Mucosa of gallbladder (tissue), 1 donor: ENCODE measurements around the gene SLC40A1. TPM values are rescaled to one million over a fixed set of nuclear protein-coding genes. Genes with fewer than 3 reads are reported as not detected.

Source experiments
- DNase-seq: peaks from one replicate; pipeline ENCODE4 v3.0.0-alpha.2; 2020; ENCODE audit warnings: low spot score
- total RNA-seq: library from RNA; stranded (reverse); gene quantifications from one replicate; pipeline ENCODE4 v1.2.1, GENCODE V29; 2021
- donor health status: DM: no; HTN: no; CAD: no.

SLC40A1 gene
- total RNA-seq, 1 donor from 2014 or later: 271 TPM

GRCh38 chr2:189541591-189541990 is 39.0 kb downstream of the SLC40A1 start:
- no peak for DNase-seq

DNA sequence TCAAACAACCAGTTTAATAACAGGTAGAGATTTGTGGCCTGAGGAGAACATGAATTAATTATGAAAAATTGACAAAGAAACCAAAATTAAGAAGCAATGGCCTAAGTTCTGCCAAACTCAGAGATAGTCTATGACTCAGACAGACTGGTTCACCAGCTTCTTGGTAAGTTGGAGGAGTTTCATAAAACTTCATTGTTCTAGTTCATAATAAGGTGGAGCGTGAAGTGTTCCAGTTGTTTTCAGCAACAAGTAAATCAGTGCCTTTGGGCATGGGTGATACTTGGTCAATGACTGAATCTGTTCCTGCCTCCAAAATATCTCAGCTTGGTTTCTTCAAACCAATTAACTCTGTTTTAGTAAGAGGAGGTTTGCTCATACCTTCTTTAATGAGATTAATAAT is 40.0 kb downstream of the SLC40A1 start:
- no peak for DNase-seq

- no peak for DNase-seq
Observed at GRCh38 chr2:189538402-189538801, 42.2 kb downstream of the SLC40A1 start.

DNA sequence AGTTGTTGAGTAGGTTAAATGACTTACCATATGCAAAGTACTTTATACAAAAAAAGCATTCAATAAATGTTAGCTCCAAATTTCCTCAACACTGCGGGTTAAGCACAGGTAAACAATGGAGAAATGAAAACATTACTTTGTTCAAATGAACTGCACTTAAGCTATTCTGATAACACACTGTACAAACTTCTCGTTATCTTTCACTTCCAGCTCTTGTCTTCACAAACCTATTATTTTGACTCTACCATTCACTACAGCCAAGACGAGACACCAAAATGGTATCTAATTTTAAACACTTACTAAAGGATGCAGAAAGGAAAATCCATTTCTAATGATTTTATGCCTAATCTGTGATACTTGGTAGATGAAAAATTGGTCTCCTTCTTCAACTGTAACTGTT is 43.8 kb downstream of the SLC40A1 start:
- no peak for DNase-seq

GRCh38 chr2:189534854-189535832 is 45.4 kb downstream of the SLC40A1 start:
- no peak for DNase-seq

GRCh38 chr2:189533288-189534035 is 47.1 kb downstream of the SLC40A1 start:
- DNase-seq: peak; percentile 47

GRCh38 chr2:189530965-189531637 is 49.5 kb downstream of the SLC40A1 start:
- no peak for DNase-seq

GRCh38 chr2:189528617-189529016 is 52.0 kb downstream of the SLC40A1 start:
- no peak for DNase-seq

DNA sequence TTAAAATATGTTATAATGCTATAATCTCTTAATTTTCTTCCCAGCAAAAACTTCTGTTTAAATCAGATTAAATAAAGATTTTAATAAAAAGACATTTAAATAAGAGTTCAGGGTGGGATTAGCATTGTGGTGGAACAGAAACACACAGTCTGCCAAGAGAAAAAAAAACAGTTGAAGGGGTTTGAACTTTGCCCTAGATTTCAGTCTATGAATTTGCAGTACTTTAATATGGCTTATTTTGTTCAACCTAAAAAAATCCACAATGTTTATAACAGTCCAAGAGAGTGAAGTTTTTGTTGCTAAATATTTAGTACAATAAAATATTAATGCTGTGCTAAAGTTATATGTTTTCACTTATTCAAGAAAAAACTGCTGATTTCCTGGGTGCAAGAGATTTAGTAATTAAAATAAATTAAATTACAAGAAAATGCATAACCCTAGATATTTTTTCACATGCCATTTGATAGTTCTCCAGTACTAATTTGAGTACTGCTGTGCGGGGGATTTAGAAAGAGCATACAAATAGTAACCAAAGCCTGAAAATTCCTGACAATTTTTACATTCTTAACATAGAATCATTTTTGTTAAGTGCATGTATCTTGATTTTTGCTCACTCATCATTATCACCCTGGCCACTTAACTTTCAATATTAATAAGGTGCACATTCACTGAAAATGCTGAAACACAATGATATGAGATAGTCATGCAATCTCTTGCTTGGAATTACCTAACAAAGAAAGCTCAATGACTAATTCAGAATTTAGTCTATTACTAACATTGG is 52.6 kb downstream of the SLC40A1 start:
- no peak for DNase-seq

DNA sequence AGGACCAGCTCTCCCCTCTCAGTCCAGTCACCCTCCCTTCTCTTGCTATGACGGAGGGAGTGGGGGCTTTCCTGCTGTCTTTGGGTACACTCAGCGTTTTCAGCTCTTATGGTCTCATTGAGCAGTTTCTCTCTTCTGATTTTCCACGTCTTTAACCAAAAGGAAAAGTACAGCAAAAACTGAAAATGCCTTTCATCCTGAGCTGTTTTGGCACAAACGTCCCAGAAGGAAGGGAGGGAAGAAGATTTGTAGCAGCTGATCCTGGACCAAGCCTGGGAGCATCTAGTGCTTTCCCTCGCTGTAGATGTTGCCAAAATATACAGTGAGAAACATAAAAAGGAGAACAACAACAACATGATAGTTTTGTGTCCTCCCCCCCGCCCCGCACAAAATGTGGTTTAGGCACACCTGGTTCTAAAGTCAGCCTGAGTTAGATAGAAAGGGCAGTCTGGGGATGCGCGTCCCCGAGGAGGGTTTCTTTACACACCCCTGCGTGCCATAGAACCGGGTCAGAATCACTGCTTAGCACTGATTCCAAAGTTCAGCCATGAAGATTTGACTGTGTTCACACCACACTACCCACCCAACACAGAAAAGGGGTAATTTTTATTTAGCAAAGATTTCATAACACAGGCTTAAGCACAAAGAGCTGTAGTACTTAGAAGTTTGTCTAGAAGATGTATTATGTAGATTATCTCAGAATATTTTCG is 53.4 kb downstream of the SLC40A1 start:
- DNase-seq: no peak

- no peak for DNase-seq
Observed at GRCh38 chr2:189526241-189526640, 54.3 kb downstream of the SLC40A1 start.

DNA sequence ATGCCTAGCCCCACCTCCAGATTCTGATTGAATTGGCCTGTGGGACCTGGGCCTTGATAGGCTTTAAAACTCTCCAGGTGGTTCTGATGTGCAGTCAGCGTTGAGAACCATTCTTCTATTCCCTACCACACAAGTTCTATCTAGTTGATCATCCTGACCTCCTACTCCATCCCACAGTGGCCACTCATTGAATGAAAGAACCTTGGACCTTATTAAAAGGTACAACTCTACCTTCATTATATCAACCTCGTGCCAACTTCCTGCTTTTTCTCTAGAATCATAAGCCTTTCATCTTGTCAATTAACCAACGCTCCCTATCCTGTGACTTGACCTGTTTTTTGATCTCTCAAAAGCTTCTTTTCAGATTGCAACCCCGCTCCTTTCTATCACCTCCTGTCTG is 55.8 kb downstream of the SLC40A1 start:
- no peak for DNase-seq

DNA sequence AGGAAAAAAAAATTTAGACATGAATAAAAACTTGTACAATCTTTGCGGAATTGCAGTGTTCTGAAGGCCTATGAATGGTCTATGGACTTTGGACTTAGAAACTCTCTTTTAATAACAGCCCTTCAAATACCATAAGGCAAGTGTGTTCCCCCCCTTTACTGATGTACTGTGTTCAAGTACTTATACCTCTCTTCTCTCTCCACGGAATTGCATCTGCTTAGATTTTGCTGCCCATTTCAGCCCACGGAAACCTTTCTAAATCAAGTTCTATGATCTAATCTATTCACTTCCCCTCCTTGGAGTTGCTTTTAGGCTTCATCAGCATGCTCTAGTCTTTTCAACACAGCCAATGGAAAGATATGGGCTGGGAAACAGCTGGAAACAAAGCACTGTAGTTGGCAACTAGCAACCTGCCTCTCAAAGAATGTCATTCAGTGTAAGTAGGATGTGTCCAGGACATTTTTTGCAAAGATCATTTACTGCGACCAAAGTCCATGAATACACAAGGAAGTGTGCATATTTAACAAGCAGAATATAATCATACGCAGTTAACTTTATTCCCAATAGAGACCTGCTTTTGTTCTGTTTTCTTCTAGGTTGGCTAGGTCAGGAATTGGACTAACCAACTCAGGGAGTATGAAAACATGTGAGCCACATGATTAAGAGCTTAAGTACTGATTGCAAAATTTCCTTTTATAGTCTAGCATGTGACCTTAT is 58.0 kb downstream of the SLC40A1 start:
- peak; percentile 64 for DNase-seq

DNA sequence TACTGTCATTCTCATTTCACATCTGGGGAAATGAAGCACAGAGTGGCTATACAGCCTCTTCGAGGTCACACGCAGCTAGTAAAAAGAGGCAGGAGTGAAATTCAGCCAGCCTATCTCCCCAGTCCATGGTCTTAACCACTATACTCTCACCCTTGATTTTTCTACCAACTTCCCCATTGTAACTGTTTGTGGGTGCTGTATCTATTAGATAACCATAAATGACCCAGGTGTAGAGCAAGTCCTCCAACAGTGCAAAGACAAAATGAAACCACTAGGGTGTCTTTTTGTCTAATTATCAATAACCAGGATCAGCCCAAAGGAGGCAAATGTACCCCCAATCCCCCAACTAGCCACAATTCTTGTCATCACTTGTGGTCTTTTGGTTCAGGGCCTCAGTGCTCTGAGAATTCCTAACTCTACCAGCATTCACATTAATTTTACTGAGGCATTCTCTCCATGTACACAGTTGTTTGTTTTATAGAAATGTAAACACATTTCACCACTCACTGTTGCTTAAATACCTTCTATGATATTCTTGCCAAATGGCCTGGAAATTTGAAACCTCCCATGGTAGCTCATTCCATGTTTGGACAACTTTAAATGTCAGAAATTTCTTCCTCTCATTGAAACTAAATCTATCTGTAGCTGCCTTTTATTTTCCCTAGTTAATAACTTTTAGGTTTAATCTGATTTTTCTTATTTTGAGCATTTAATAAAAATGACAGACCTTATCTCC is 58.7 kb downstream of the SLC40A1 start:
- no peak for DNase-seq

GRCh38 chr2:189519631-189520387 is 60.8 kb downstream of the SLC40A1 start:
- DNase-seq: no peak

DNA sequence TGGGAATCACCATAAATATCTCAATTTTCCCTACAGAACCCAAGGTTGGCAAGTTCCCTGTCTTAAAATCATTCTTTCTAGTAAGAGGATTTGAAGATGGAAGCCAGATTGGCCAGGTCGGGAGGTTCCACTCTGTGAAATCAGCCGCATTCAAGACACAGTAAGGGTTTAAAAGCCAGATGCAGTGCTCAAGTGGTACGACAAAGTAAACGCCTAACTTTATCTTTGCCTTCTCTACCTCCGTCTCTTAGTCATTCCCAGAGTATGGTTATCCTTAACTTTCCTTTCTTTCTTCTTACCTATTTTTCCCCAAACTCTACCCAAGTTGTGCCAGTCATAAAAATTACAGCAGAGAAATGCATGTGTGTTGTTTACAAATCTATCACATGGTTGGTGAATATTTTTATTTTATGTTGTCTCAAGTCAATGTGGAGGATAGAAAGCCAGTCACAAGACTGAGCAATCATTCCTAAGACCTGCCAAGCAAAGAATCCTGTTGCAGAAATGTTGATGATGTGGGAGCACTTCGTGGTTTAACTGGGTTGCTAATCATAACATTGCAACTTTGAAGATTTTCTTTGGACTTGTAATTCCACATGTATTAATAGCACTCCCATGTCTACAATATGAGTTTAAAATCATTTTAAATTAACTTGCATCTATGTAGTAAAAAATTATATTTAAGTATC is 62.6 kb downstream of the SLC40A1 start:
- no peak for DNase-seq

- DNase-seq: no peak
Observed at GRCh38 chr2:189516546-189516945, 64.0 kb downstream of the SLC40A1 start.

DNA sequence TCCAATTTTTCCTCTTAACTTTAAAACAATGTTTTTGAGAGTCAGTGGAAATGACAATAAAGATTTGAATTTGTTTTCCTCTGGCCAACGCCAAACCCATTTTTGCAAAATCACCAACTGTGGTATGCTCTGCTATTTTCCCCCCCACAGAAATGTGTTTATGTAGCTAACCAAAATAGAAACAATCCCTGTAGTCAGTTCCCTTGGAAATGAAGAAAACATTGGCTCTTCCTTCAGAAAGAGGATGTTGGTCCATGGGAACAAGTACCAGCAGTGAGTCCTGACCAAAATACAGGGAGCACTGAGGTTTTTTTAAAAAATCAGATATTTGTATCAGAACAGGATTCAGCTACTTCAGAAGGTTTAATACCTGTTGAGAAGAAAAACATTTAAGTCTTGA is 65.3 kb downstream of the SLC40A1 start:
- no peak for DNase-seq
